HFF-Myc (cell line): ENCODE data around the gene TM2D1.

ENCODE experiments used
- DNase-seq: peaks from one replicate; pipeline ENCODE4 v3.0.0-alpha.2; 2011; ENCODE audit warnings: low read depth; ENCODE audit errors: extremely low read depth
- H3K4me3 ChIP-seq: replicated peaks from 2 replicates; pipeline ENCODE4 v1.5.1; 2011; ENCODE audit warnings: low read depth, mild to moderate bottlenecking, control low read depth, low read length
- TF ChIP-seq, protein P1 (sequence below): IDR thresholded peaks from 2 replicates; pipeline ENCODE4 v1.5.1; 2012; ENCODE audit warnings: mild to moderate bottlenecking, low read depth, low read length, control low read depth; ENCODE audit errors: missing control alignments

The TM2D1 gene

DNA sequence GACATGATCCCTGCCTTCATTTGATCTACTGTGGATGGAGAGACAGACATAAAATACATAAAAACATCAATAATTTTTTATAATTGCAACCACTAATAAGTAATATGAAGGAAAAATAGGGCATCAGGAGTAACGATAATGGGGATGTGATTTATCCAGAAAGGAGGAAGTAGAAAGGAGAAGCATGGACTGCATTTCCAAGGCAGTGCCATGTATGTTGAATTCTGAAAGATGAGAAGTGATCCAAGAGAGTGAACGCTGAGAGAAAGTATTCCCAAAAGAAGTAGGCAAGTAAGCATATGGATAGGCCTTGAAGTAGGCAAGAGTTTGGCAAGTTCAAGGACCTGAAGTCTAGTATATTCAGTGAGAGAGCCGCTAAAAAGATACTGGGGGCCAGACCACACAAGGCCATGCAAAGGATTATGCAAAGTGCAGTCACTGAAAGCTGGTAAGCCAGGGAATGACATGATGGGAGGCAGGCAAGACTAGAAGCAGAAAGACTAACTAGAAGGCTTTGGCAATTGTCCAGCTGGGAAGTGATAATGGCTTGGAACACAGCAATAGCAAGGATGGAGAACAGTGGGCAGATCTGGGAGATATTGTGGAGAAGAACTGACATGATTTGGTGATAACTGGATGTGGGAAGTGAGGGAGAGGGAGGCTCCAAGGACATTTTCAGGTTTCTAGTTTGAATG is 85.9 kb downstream of the TM2D1 start:
- TF ChIP-seq, protein P1, sequence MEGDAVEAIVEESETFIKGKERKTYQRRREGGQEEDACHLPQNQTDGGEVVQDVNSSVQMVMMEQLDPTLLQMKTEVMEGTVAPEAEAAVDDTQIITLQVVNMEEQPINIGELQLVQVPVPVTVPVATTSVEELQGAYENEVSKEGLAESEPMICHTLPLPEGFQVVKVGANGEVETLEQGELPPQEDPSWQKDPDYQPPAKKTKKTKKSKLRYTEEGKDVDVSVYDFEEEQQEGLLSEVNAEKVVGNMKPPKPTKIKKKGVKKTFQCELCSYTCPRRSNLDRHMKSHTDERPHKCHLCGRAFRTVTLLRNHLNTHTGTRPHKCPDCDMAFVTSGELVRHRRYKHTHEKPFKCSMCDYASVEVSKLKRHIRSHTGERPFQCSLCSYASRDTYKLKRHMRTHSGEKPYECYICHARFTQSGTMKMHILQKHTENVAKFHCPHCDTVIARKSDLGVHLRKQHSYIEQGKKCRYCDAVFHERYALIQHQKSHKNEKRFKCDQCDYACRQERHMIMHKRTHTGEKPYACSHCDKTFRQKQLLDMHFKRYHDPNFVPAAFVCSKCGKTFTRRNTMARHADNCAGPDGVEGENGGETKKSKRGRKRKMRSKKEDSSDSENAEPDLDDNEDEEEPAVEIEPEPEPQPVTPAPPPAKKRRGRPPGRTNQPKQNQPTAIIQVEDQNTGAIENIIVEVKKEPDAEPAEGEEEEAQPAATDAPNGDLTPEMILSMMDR = no peak
- no peak overlapping the region for H3K4me3 ChIP-seq
- DNase-seq = no peak

DNA sequence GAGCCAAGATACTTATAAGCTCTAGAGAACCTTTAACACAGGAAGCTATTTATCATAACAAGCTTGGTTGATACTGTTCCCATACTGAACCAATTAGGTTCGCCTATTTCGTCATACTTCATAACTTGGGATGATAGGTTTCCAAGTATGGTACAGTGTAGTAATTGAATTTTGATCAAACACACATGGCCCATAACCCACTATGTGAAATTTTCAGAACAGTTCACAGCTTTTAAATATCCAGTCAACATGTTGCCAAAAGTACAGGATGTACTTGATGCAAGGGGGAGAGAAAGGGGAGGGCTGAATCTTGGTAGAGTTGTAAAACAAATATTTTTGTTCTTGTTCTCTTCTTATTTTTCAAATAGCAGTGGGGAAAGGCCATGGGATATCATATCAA is 86.6 kb downstream of the TM2D1 start:
- TF ChIP-seq, protein P1 = no peak
- H3K4me3 ChIP-seq = no peak overlapping the region
- DNase-seq = peak; percentile 91

DNA sequence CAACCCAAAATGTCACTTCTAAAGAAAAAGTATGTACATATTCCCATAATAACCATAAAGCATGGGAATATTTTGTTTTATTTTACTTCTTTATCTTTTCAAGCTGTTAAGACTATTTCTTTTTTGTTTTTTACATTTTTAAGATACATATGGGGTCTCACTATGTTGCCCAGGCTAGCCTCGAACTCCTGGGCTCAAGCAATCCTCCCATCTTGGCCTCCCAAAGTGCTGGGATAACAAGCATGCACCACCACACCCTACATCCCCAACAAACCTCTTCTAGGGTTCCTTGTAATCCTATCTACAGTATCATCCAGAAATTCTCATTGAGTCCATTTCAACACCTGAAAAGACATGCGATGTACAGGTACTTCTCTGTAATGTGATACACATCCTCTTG is 87.5 kb downstream of the TM2D1 start:
- TF ChIP-seq, protein P1 = no peak
- no peak overlapping the region for H3K4me3 ChIP-seq

DNA sequence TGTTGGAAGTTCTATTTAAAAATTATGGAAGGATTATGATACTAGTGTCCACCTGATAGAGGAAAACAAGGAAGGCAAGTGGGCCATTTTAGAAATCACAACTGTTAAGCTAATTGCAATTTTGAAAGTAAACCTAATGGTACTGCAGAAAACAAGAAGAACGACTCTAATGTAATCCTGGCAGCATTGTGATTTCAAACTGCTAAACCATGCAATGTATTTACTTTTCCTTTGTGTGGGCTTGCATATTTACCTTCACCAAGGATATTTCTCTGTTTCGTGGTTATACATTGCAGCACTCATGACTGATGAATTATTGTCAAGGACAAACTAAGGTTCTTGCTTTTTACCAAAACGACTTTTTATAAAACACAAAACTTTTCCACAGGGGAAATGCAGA is 88.1 kb downstream of the TM2D1 start:
- no peak overlapping the region for H3K4me3 ChIP-seq
- TF ChIP-seq, protein P1 = no peak

More for the DNA sequence above, 87.5 kb downstream of the TM2D1 start:
- DNase-seq = no peak

DNA sequence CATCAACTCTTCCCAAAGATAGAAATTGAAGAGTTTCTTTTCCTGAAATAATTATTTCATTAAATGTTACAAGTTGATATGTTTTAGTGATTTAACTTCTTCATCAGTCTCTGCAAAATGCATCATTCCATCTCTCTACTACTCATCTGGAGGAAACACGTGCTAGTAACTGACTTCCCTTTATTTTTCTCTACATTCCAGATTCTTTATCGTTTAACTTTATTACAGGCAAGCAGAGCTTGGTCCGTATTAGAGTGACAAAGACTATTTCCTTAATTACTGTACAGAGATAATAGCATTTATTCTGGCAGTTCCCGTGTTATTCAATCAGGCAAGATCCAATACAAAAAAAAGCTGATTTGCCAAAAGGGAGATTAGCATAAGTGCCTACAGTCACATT is 88.6 kb downstream of the TM2D1 start:
- DNase-seq = no peak
- TF ChIP-seq, protein P1 = no peak
- H3K4me3 ChIP-seq = no peak overlapping the region

More for the DNA sequence above, 88.1 kb downstream of the TM2D1 start:
- DNase-seq = no peak

DNA sequence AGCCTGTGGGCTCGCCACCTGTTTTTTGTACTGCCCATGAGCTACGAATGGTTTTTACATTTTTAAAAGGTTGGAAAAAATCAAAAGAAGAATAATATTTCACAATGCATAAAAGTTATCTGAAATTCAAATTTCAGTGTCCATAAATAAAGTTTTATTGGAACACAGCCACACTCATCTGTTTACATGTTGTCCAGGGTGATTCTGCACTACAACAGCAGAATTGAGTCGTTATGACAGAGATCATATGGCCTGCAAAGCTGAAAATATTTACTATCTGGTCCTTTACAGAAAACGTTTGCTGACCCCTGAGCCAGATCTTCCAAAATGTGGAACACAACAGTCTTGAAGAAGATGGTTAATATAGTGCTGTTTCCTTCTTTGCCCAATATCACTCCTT is 89.4 kb downstream of the TM2D1 start:
- TF ChIP-seq, protein P1 = no peak
- no peak for DNase-seq
- no peak overlapping the region for H3K4me3 ChIP-seq

DNA sequence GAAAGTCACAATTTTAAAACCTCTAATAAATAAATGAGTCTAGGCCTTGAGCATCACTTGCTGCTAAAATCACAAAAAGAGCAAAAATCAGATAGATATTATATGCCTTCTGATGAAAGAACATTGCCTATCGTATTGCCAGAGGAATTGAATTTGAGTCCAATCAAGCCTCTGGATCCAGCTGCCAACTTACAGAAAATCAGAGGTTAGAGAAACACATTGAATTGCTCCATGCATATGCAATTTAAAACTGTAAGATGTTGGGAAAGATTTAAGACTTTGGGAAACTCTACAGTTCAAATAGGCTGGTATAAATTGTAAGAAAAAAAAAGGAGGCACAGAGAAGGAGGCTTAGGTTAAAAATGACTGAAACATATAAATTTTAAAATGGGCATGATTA is 93.5 kb downstream of the TM2D1 start:
- no peak for DNase-seq
- TF ChIP-seq, protein P1 = no peak
- no peak overlapping the region for H3K4me3 ChIP-seq
